GM23248 (cell line): Measurements from ENCODE around the gene TMEM50A. TPM values are rescaled to one million over a fixed set of nuclear protein-coding genes. Genes with fewer than 3 reads are reported as not detected.
"Not testable (repeated sequence)": the region's sequence is repeated elsewhere in the genome, so short reads cannot be mapped to it uniquely, and the experiment has no call there.

Experiments
- DNase-seq: peaks from one replicate; pipeline ENCODE4 v3.0.0-alpha.2; 2015
- H2AFZ ChIP-seq: fragments of 200-600 bp; sonication (generic); 2 replicates; pipeline ENCODE4 v1.6.1; 2016; ENCODE audit warnings: antibody characterized with exemption
- H3F3A ChIP-seq: fragments of 200-600 bp; sonication (generic); 2 replicates; pipeline ENCODE4 v1.6.1; 2016; ENCODE audit warnings: mild to moderate bottlenecking, antibody characterized with exemption, mixed run types; ENCODE audit not compliant: insufficient read depth
- H3K27ac ChIP-seq: fragments of 200-600 bp; sonication (generic); 2 replicates; pipeline ENCODE4 v1.5.1; 2016; ENCODE audit warnings: mild to moderate bottlenecking
- H3K27me3 ChIP-seq: fragments of 200-600 bp; sonication (generic); replicated peaks from 2 replicates; pipeline ENCODE4 v1.6.1; 2016; ENCODE audit warnings: mild to moderate bottlenecking; ENCODE audit not compliant: insufficient read depth
- H3K36me3 ChIP-seq: fragments of 200-600 bp; sonication (generic); 2 replicates; pipeline ENCODE4 v1.6.1; 2016; ENCODE audit warnings: low read depth, mild to moderate bottlenecking
- H3K4me1 ChIP-seq: fragments of 200-600 bp; sonication (generic); 2 replicates; pipeline ENCODE4 v1.6.1; 2016; ENCODE audit warnings: mild to moderate bottlenecking; ENCODE audit not compliant: insufficient read depth
- H3K4me2 ChIP-seq: fragments of 200-600 bp; sonication (generic); one replicate; pipeline ENCODE4 v1.6.1; 2016; ENCODE audit warnings: mild to moderate bottlenecking; ENCODE audit not compliant: unreplicated experiment
- H3K4me3 ChIP-seq: fragments of 200-600 bp; sonication (generic); 2 replicates; pipeline ENCODE4 v1.5.1; 2016; ENCODE audit warnings: mild to moderate bottlenecking
- H3K79me2 ChIP-seq: fragments of 200-600 bp; sonication (generic); 2 replicates; pipeline ENCODE4 v1.6.1; 2016; ENCODE audit warnings: mild to moderate bottlenecking; ENCODE audit not compliant: insufficient read depth
- H3K9ac ChIP-seq: fragments of 200-600 bp; sonication (generic); 2 replicates; pipeline ENCODE4 v1.6.1; 2016; ENCODE audit warnings: mild to moderate bottlenecking
- H3K9me2 ChIP-seq: fragments of 200-600 bp; sonication (generic); 2 replicates; pipeline ENCODE4 v1.6.1; 2016; ENCODE audit warnings: mixed run types, mild to moderate bottlenecking, moderate library complexity; ENCODE audit not compliant: insufficient read depth
- H3K9me3 ChIP-seq: fragments of 200-600 bp; sonication (generic); one replicate; pipeline ENCODE4 v1.6.1; 2017; ENCODE audit warnings: low read depth
- H4K20me1 ChIP-seq: fragments of 200-600 bp; sonication (generic); 2 replicates; pipeline ENCODE4 v1.6.0; 2016; ENCODE audit not compliant: insufficient read depth
- EZH2 ChIP-seq: fragments of 200-600 bp; sonication (generic); IDR thresholded peaks from 2 replicates; pipeline ENCODE4 v1.6.1; 2018; ENCODE audit warnings: antibody characterized with exemption, mild to moderate bottlenecking; ENCODE audit not compliant: insufficient read depth, poor library complexity, severe bottlenecking
- EZH2phosphoT487 ChIP-seq: fragments of 200-600 bp; sonication (generic); IDR thresholded peaks from 2 replicates; pipeline ENCODE4 v1.6.1; 2018; ENCODE audit warnings: antibody characterized with exemption, moderate library complexity, mild to moderate bottlenecking, low read depth; ENCODE audit not compliant: insufficient read depth
- WGBS, 2 experiments: methylation state at CpG; one replicate each; pipeline ENCODE4 v1.1.6; 2015 to 2017; ENCODE audit warnings: low lambda C conversion rate in 2 of 2, low coverage in 1 of 2; ENCODE audit errors: missing lambda C conversion rate in 2 of 2; 5-methylcytosine and 5-hydroxymethylcytosine counted together
- in situ Hi-C: fragments of 300-500 bp; cut with MboI; formaldehyde crosslinking; loops from 2 replicates; pipeline ENCODE4 v1.15.0; 2020
- polyA plus RNA-seq: library from polyadenylated mRNA; unstranded; fragments of >200 nt; fragmentation: Nextera tagmentation; extraction: Ambion mirVana; gene quantifications from 2 replicates; pipeline ENCODE4 v1.2.1, GENCODE V29; 2016
- total RNA-seq: library from RNA; depleted of rRNA; stranded (reverse); fragments of >200 nt; shearing (Covaris generic); gene quantifications from 2 replicates; pipeline ENCODE4 v1.2.3, GENCODE V29; 2014

Gene TMEM50A
- total and polyA plus RNA-seq, 2 experiments from 2014 or later, result 213 to 455 TPM

DNA sequence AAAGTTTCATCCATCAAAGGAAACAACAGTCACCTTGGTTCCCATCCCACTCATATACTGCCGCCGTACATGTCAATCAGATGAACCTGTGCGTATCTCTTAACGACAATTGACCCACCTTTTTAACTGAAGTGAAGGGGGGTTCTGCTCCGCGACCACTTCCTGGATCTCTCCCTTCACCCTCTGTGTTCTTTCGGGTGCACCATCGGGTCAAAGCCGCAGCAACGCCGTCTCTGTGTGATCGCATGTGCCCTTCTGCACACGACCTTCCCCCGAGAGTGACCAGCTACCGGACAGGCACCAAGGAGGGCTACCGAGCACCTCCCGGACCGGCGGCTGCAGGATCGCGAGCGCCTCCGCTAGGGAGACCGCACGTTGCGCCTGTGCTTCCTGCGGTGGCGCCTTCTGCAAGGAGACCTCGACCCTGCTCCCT lies 1.2 kb upstream of the TMEM50A start:
- peak overlapping the region; percentile 54; the same call in 1 of the 2 replicates for H2AFZ ChIP-seq
- peak overlapping the region; percentile 92 for H3K4me2 ChIP-seq
- H4K20me1 ChIP-seq, in situ Hi-C loops, H3K9me2 ChIP-seq, H3K27me3 ChIP-seq, H3K9me3 ChIP-seq, H3K36me3 ChIP-seq, DNase-seq: not testable (repeated sequence)
- peak overlapping the region; percentile 92 for H3K4me3 ChIP-seq
- peaks cover 21% of the 10 kb centered on the region for H3K4me1 ChIP-seq
- H3K79me2 ChIP-seq, result peaks cover 68% of the 10 kb centered on the region
- H3K9ac ChIP-seq, result peak overlapping the region; percentile 98
- peak overlapping the region; percentile 58 for H3K27ac ChIP-seq
- peaks cover 19% of the 10 kb centered on the region for H3F3A ChIP-seq
- WGBS, 2 experiments, result 0 to 1% methylated on average over 15 to 25 of the region's 29 CpGs

DNA sequence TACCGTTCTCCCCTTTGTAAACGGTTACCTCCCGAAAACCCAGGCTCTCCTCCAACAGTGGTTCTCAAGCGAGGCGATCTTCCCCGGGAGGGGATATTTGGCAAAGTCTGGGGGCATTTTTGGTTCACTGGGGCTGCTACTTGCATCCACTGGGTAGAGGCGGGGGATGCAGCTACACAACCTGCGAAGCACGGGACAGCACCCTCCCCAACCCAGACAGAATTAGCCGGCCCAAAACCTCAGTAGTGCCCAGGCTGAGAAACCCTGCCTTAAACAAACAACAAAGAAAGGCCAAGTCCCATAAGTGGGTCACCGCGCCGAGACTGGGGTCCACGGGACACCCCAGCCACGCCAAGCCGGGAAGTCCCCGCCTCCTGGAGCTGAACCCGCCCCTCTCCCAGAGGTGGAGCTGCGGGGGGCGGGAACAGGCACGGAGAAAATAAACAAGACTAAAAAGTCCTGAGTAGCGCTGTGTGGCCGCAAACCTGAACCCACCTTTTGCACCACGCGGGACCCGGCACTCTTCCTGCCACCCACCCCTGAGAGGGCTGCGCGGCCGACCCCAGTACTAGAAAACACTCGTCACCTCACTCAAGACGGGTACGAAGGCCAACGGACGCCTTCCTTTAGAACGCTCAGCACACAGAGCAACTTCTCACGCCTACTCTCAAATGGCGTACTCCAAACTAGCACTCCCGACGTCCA lies 499 bp upstream of the TMEM50A start:
- 1% methylated on average over 13 to 23 of the region's 39 CpGs for WGBS, 2 experiments
- peak overlapping the region; percentile 97 for H3K27ac ChIP-seq
- DNase-seq, H3K27me3 ChIP-seq, H3K9me2 ChIP-seq, H3K36me3 ChIP-seq, H4K20me1 ChIP-seq, in situ Hi-C loops, H3K9me3 ChIP-seq: not testable (repeated sequence)
- peak overlapping the region; percentile 53; the same call in 1 of the 2 replicates for H2AFZ ChIP-seq
- peaks cover 68% of the 10 kb centered on the region for H3K79me2 ChIP-seq
- peaks cover 22% of the 10 kb centered on the region for H3F3A ChIP-seq
- peak overlapping the region; percentile 98 for H3K9ac ChIP-seq
- H3K4me3 ChIP-seq, result peak overlapping the region; percentile 92
- peak overlapping the region; percentile 77 for H3K4me2 ChIP-seq
- H3K4me1 ChIP-seq, result peaks cover 28% of the 10 kb centered on the region

DNA sequence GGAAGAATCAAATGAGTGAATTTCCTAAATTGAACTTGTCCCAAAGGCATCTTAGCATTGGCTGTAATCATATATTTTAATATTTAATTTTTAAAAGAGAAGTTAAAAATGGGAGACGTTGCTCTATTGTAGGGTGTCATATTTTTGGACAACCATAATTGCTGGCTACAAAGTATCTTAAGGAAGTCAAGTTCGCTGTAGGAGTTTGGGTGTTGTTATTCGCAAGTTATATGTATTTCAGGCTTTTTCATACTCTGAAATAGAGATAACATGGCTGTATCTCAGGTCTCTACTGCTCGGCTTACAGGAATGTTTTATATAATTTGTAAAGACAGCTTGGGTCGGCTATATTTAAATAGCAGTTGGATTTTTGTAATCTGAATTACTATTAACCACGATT lies 852 bp downstream of the TMEM50A start:
- TF ChIP-seq EZH2 (no peak), EZH2phosphoT487 (no peak)
- H3K9ac ChIP-seq, result peak overlapping the region; percentile 98
- 1% methylated on average over 6 of the region's 6 CpGs for WGBS, 2 experiments
- H3K4me3 ChIP-seq, result peak overlapping the region; percentile 92
- in situ Hi-C loops, result no loop called here
- H3K36me3 ChIP-seq, result peaks cover 18% of the 10 kb centered on the region
- peaks cover 39% of the 10 kb centered on the region for H3K4me1 ChIP-seq
- H3K27ac ChIP-seq, result peak overlapping the region; percentile 97
- H3K27me3 ChIP-seq, result no peaks in the 10 kb centered on the region
- H3K79me2 ChIP-seq, result peaks cover 70% of the 10 kb centered on the region
- no peaks in the 10 kb centered on the region for H4K20me1 ChIP-seq
- H3K9me3 ChIP-seq, result no peaks in the 10 kb centered on the region
- no peak overlapping the region for H2AFZ ChIP-seq
- peak overlapping the region; percentile 91 for H3K4me2 ChIP-seq
- peaks cover 33% of the 10 kb centered on the region for H3F3A ChIP-seq
- DNase-seq, result peak; percentile 46
- H3K9me2 ChIP-seq, result no peaks in the 10 kb centered on the region

DNA sequence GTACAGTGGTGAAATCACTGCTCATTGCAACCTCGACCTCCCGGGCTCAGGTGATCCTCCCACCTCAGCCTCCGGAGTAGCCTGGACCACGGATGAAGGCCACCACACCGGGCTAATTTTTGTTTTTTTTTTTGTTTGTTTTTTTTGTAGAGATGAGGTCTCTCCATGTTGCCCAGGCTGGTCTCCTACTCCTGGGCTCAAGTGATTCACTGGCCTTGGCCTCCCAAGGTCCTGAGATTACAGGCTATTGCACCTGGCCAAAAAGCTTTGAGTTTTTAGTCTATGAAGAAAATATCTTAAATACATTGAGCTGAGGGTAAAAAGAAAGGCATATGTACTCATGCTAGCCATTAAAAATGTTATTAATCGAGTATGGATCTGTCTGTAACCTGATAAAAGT lies 3.6 kb downstream of the TMEM50A start:
- in situ Hi-C loops, result no loop called here
- H3K79me2 ChIP-seq, result peaks cover 87% of the 10 kb centered on the region
- TF ChIP-seq EZH2, result no peak
- no peak for TF ChIP-seq EZH2phosphoT487
- H2AFZ ChIP-seq, result no peak overlapping the region
- no peaks in the 10 kb centered on the region for H3K27me3 ChIP-seq
- DNase-seq, result no peak
- H3K9ac ChIP-seq, result peak overlapping the region; percentile 50
- H4K20me1 ChIP-seq, result no peaks in the 10 kb centered on the region
- H3F3A ChIP-seq, result peaks cover 43% of the 10 kb centered on the region
- peaks cover 45% of the 10 kb centered on the region for H3K4me1 ChIP-seq
- H3K36me3 ChIP-seq, result peaks cover 35% of the 10 kb centered on the region
- H3K4me3 ChIP-seq, result peak overlapping the region; percentile 27
- H3K9me2 ChIP-seq, result no peaks in the 10 kb centered on the region
- no peaks in the 10 kb centered on the region for H3K9me3 ChIP-seq
- 87 to 99% methylated on average over 4 to 6 of the region's 6 CpGs for WGBS, 2 experiments
- H3K27ac ChIP-seq, result peak overlapping the region; percentile 83
- peak overlapping the region; percentile 70 for H3K4me2 ChIP-seq
